Measurements from ENCODE around the gene GSK3A. TPM values are rescaled to one million over a fixed set of nuclear protein-coding genes. Genes with fewer than 3 reads are reported as not detected.
A peak's percentile ranks its signal among the peaks of the same experiment; 100 is the strongest.

GSK3A gene
- total RNA-seq, 1 donor from 2014 or later = 42.0 TPM

GRCh38 chr19:42248270-42249148 lies 6.1 kb upstream of the GSK3A start:
- TF ChIP-seq CTCF (IDR thresholded peaks at IDR 0.05) = no peak

GRCh38 chr19:42247640-42248199 lies 5.3 kb upstream of the GSK3A start:
- Mint-ChIP-seq H3K4me1 (ENCODE audit: low read depth) (peaks cover 67% of the 10 kb centered on the region), H3K27ac (ENCODE audit: unreplicated experiment) (no peak overlapping the region)
- no peak for TF ChIP-seq CTCF (IDR thresholded peaks at IDR 0.05)

More at GRCh38 chr19:42248270-42249148, 6.1 kb upstream of the GSK3A start:
- Mint-ChIP-seq H3K9me3 (ENCODE audit: low read depth) (no peaks in the 10 kb centered on the region), H3K4me1 (ENCODE audit: low read depth) (peaks cover 64% of the 10 kb centered on the region), H3K27ac (ENCODE audit: unreplicated experiment) (peak overlapping the region; percentile 80), H3K27me3 (ENCODE audit: low read depth) (no peaks in the 10 kb centered on the region), H3K4me3 (ENCODE audit: unreplicated experiment) (no peak overlapping the region), H3K36me3 (ENCODE audit: low read depth) (peaks cover 4% of the 10 kb centered on the region)
- no peak for DNase-seq (ENCODE audit: low spot score)

GRCh38 chr19:42246922-42247639 lies 4.7 kb upstream of the GSK3A start:
- DNase-seq (ENCODE audit: low spot score) = no peak

More at GRCh38 chr19:42247640-42248199, 5.3 kb upstream of the GSK3A start:
- H3K36me3 Mint-ChIP-seq (ENCODE audit: low read depth) = peaks cover 3% of the 10 kb centered on the region
- no peaks in the 10 kb centered on the region for H3K9me3 Mint-ChIP-seq (ENCODE audit: low read depth)
- no peak for DNase-seq (ENCODE audit: low spot score)
- no peaks in the 10 kb centered on the region for H3K27me3 Mint-ChIP-seq (ENCODE audit: low read depth)
- H3K4me3 Mint-ChIP-seq (ENCODE audit: unreplicated experiment) = no peak overlapping the region

GRCh38 chr19:42246143-42246921 lies 3.9 kb upstream of the GSK3A start:
- no peaks in the 10 kb centered on the region for H3K9me3 Mint-ChIP-seq (ENCODE audit: low read depth)
- H3K27ac Mint-ChIP-seq (ENCODE audit: unreplicated experiment) = peak overlapping the region; percentile 96
- H3K4me3 Mint-ChIP-seq (ENCODE audit: unreplicated experiment) = no peak overlapping the region
- H3K36me3 Mint-ChIP-seq (ENCODE audit: low read depth) = peaks cover 2% of the 10 kb centered on the region
- H3K4me1 Mint-ChIP-seq (ENCODE audit: low read depth) = peaks cover 59% of the 10 kb centered on the region
- H3K27me3 Mint-ChIP-seq (ENCODE audit: low read depth) = no peaks in the 10 kb centered on the region
- peak; percentile 84 for TF ChIP-seq CTCF (IDR thresholded peaks at IDR 0.05)
- DNase-seq (ENCODE audit: low spot score) = no peak

More at GRCh38 chr19:42246922-42247639, 4.7 kb upstream of the GSK3A start:
- Mint-ChIP-seq H3K4me3 (ENCODE audit: unreplicated experiment) (no peak overlapping the region), H3K36me3 (ENCODE audit: low read depth) (peaks cover 2% of the 10 kb centered on the region), H3K9me3 (ENCODE audit: low read depth) (no peaks in the 10 kb centered on the region), H3K27me3 (ENCODE audit: low read depth) (no peaks in the 10 kb centered on the region), H3K27ac (ENCODE audit: unreplicated experiment) (peak overlapping the region; percentile 96), H3K4me1 (ENCODE audit: low read depth) (peaks cover 61% of the 10 kb centered on the region)
- no peak for TF ChIP-seq CTCF (IDR thresholded peaks at IDR 0.05)
